Daoy (cell line): Measurements from ENCODE around the gene CHPT1. TPM values are rescaled to one million over a fixed set of nuclear protein-coding genes. Genes with fewer than 3 reads are reported as not detected.

Experiments used
- DNase-seq: peaks from one replicate; pipeline ENCODE4 v3.0.0-alpha.2; 2015; ENCODE audit warnings: low read depth
- total RNA-seq: library from RNA; depleted of rRNA; stranded (reverse); fragments of >200 nt; shearing (Covaris generic); gene quantifications from 2 replicates; pipeline ENCODE4 v1.2.3, GENCODE V29; 2014; rRNA removed

Gene CHPT1
- total RNA-seq, 1 experiment from 2014 or later: 32.6 TPM

- no peak for DNase-seq
These were observed 65.9 kb downstream of the CHPT1 start for GRCh38 chr12:101763246-101763931.

- no peak for DNase-seq
These were observed 66.8 kb downstream of the CHPT1 start for GRCh38 chr12:101764051-101764792.

GRCh38 chr12:101767537-101767936, 70.1 kb downstream of the CHPT1 start:
- DNase-seq: no peak

GRCh38 chr12:101768781-101769180, 71.3 kb downstream of the CHPT1 start:
- DNase-seq: no peak

- DNase-seq: no peak
These were observed 72.4 kb downstream of the CHPT1 start for GRCh38 chr12:101769865-101770264.

GRCh38 chr12:101772012-101772775, 74.8 kb downstream of the CHPT1 start:
- no peak for DNase-seq

- peak; percentile 63 for DNase-seq
These were observed 76.3 kb downstream of the CHPT1 start for GRCh38 chr12:101773650-101774162.

- no peak for DNase-seq
These were observed 78.4 kb downstream of the CHPT1 start for GRCh38 chr12:101775816-101776215.

- no peak for DNase-seq
These were observed 80.0 kb downstream of the CHPT1 start for GRCh38 chr12:101777485-101777884.

- no peak for DNase-seq
These were observed 80.5 kb downstream of the CHPT1 start for GRCh38 chr12:101777978-101778377.

Other genes starting within 250 kb of the CHPT1 start
- gene SPIC, start 222.3 kb upstream of the CHPT1 start, total RNA-seq: not detected in 2 replicates
- gene MYBPC1, start 102.7 kb upstream of the CHPT1 start, total RNA-seq: not detected in 2 replicates
- not detected in 2 replicates for gene SYCP3, start 41.8 kb downstream of the CHPT1 start, total RNA-seq
- 20.7 and 21.1 TPM in 2 replicates for gene GNPTAB, start 133.3 kb downstream of the CHPT1 start, total RNA-seq
- gene DRAM1, start 179.9 kb downstream of the CHPT1 start, total RNA-seq: 2.9 and 4.3 TPM in 2 replicates